Astrocyte (in vitro differentiated cells and primary cell): ENCODE measurements around the gene GLB1L. TPM values are rescaled to one million over a fixed set of nuclear protein-coding genes. Genes with fewer than 3 reads are reported as not detected.

Experiments
- DNase-seq: peaks from one replicate; pipeline ENCODE4 v3.0.0-alpha.2; 2010; ENCODE audit warnings: low read depth
- FAIRE-seq: peaks from 2 replicates; lab custom pipeline; 2011; peaks lifted over from hg19 to GRCh38; lab: Jason Lieb, UNC
- H2AFZ ChIP-seq: 2 replicates; pipeline ENCODE4 v1.6.0; 2012; ENCODE audit warnings: low read depth, low read length, inconsistent platforms
- H3K27ac ChIP-seq: 2 replicates; pipeline ENCODE4 v1.5.1; 2011; ENCODE audit warnings: low read depth, low read length, inconsistent platforms
- H3K27me3 ChIP-seq: 2 replicates; pipeline ENCODE4 v1.6.0; 2011; ENCODE audit warnings: low read length, inconsistent platforms; ENCODE audit not compliant: insufficient read depth
- H3K36me3 ChIP-seq: 2 replicates; pipeline ENCODE4 v1.5.1; 2011; ENCODE audit warnings: low read length, inconsistent platforms; ENCODE audit not compliant: insufficient read depth
- H3K4me1 ChIP-seq: 2 replicates; pipeline ENCODE4 v1.5.1; 2011; ENCODE audit warnings: low read length, inconsistent platforms; ENCODE audit not compliant: insufficient read depth
- H3K4me2 ChIP-seq: 2 replicates; pipeline ENCODE4 v1.6.0; 2012; ENCODE audit warnings: low read length, inconsistent platforms
- H3K4me3 ChIP-seq: 2 replicates; pipeline ENCODE4 v1.5.1; 2011; ENCODE audit warnings: low read depth, mild to moderate bottlenecking, low read length, inconsistent platforms; ENCODE audit not compliant: insufficient read depth
- H3K79me2 ChIP-seq: 2 replicates; pipeline ENCODE4 v1.6.0; 2012; ENCODE audit warnings: mild to moderate bottlenecking, low read length, inconsistent platforms; ENCODE audit not compliant: insufficient read depth
- H3K9ac ChIP-seq: 2 replicates; pipeline ENCODE4 v1.6.0; 2012; ENCODE audit warnings: mild to moderate bottlenecking, low read length, inconsistent platforms
- H3K9me3 ChIP-seq: 2 replicates; pipeline ENCODE4 v1.5.1; 2012; ENCODE audit warnings: low read depth, mild to moderate bottlenecking, low read length, inconsistent platforms; ENCODE audit not compliant: insufficient read depth
- H4K20me1 ChIP-seq: 2 replicates; pipeline ENCODE4 v1.6.0; 2012; ENCODE audit warnings: low read length, inconsistent platforms; ENCODE audit not compliant: insufficient read depth
- H3K27ac Mint-ChIP-seq: one replicate; pipeline ENCODE4 v1.8.0; 2021; ENCODE audit warnings: mild to moderate bottlenecking, mixed read lengths; ENCODE audit not compliant: unreplicated experiment
- H3K27me3 Mint-ChIP-seq: one replicate; pipeline ENCODE4 v1.8.0; 2021; ENCODE audit warnings: low read depth, mixed read lengths; ENCODE audit not compliant: unreplicated experiment
- H3K36me3 Mint-ChIP-seq: one replicate; pipeline ENCODE4 v1.8.0; 2021; ENCODE audit warnings: low read depth, mixed read lengths; ENCODE audit not compliant: unreplicated experiment
- H3K4me1 Mint-ChIP-seq: one replicate; pipeline ENCODE4 v1.8.0; 2021; ENCODE audit warnings: low read depth, mixed read lengths; ENCODE audit not compliant: unreplicated experiment
- H3K4me3 Mint-ChIP-seq: one replicate; pipeline ENCODE4 v1.8.0; 2021; ENCODE audit warnings: mild to moderate bottlenecking, moderate library complexity, mixed read lengths; ENCODE audit not compliant: unreplicated experiment
- H3K9me3 Mint-ChIP-seq: one replicate; pipeline ENCODE4 v1.8.0; 2021; ENCODE audit warnings: mild to moderate bottlenecking, mixed read lengths; ENCODE audit not compliant: unreplicated experiment
- EZH2 ChIP-seq: IDR thresholded peaks from 2 replicates; pipeline ENCODE4 v1.6.1; 2012; ENCODE audit warnings: mild to moderate bottlenecking, low read length, inconsistent platforms; ENCODE audit not compliant: insufficient read depth
- total RNA-seq: library from RNA; stranded (reverse); gene quantifications from 2 replicates; pipeline ENCODE4 v1.2.1, GENCODE V29; 2021
- TF ChIP-seq, protein P1 (sequence below): IDR thresholded peaks from 2 replicates; pipeline ENCODE4 v1.5.1; 2011; ENCODE audit warnings: low read depth, mild to moderate bottlenecking, inconsistent platforms, low read length, moderate library complexity; ENCODE audit not compliant: insufficient read depth

GLB1L gene
- total RNA-seq, 1 donor from 2014 or later: 2.7 TPM

DNA sequence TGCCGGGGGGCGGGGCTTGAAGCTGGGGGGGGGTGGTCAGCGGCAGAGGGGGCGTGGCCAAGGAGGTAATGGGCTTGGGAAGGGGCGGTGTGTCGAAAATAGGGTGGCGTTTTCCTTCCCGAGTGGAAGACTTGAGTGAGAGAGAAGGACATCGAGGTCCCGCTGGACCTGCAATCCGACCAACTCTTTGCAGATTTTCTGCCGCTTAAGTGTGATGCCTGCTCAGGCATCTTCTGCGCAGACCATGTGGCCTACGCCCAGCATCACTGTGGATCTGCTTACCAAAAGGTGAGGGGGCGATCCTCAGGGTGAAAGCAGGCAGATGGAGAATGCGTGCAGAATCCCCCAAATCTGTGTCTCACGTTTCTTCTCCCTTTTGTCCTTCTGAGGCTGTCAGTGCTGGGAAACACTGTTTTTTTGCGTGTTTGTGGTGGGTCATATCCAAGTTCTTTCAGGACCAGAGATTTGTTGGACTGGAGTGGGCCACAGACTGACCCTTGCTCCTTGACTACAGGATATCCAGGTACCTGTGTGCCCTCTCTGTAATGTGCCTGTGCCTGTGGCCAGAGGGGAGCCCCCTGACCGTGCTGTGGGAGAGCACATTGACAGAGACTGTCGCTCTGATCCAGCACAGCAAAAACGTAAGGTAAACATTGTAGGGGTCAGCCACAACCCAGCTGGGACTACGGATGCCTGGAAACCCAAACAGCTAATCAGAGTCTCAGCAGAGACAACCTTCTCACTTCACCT is 37.9 kb downstream of the GLB1L start:
- Histone ChIP-seq H4K20me1 (peaks cover 15% of the 10 kb centered on the region), H3K4me1 (peaks cover 16% of the 10 kb centered on the region), H3K9ac (peak overlapping the region; percentile 77), H3K4me3 (peak overlapping the region; percentile 66), H3K27ac (peak overlapping the region; percentile 75), H3K9me3 (no peaks in the 10 kb centered on the region), H3K36me3 (no peaks in the 10 kb centered on the region), H3K27me3 (no peaks in the 10 kb centered on the region), H3K79me2 (peaks cover 6% of the 10 kb centered on the region), H2AFZ (peak overlapping the region; percentile 43), H3K4me2 (peak overlapping the region; percentile 83)
- Mint-ChIP-seq H3K4me1 (peaks cover 11% of the 10 kb centered on the region), H3K36me3 (peaks cover 7% of the 10 kb centered on the region), H3K27me3 (peaks cover 2% of the 10 kb centered on the region), H3K4me3 (peak overlapping the region; percentile 81), H3K9me3 (no peaks in the 10 kb centered on the region), H3K27ac (no peak overlapping the region)
- DNase-seq (no peak), FAIRE-seq (no peak)
- no peak for TF ChIP-seq EZH2
- TF ChIP-seq, protein P1, sequence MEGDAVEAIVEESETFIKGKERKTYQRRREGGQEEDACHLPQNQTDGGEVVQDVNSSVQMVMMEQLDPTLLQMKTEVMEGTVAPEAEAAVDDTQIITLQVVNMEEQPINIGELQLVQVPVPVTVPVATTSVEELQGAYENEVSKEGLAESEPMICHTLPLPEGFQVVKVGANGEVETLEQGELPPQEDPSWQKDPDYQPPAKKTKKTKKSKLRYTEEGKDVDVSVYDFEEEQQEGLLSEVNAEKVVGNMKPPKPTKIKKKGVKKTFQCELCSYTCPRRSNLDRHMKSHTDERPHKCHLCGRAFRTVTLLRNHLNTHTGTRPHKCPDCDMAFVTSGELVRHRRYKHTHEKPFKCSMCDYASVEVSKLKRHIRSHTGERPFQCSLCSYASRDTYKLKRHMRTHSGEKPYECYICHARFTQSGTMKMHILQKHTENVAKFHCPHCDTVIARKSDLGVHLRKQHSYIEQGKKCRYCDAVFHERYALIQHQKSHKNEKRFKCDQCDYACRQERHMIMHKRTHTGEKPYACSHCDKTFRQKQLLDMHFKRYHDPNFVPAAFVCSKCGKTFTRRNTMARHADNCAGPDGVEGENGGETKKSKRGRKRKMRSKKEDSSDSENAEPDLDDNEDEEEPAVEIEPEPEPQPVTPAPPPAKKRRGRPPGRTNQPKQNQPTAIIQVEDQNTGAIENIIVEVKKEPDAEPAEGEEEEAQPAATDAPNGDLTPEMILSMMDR: no peak

- H3K27ac ChIP-seq: peak within 1 kb of the TSS; percentile 75
- peak within 1 kb of the TSS; percentile 73 for H2AFZ ChIP-seq
- peaks cover 16% of the 10 kb centered on the region for H3K4me1 ChIP-seq
- peak within 1 kb of the TSS; percentile 66 for H3K4me3 ChIP-seq
- DNase-seq: peak; percentile 72
- TF ChIP-seq EZH2: no peak
- TF ChIP-seq, protein P1: no peak
- H3K36me3 Mint-ChIP-seq: peaks cover 3% of the 10 kb centered on the region
- FAIRE-seq: no peak
- H3K9me3 Mint-ChIP-seq: no peaks in the 10 kb centered on the region
- H3K4me3 Mint-ChIP-seq: peak within 1 kb of the TSS; percentile 88
- peaks cover 6% of the 10 kb centered on the region for H3K79me2 ChIP-seq
- H4K20me1 ChIP-seq: peaks cover 15% of the 10 kb centered on the region
- peak within 1 kb of the TSS; percentile 83 for H3K4me2 ChIP-seq
- peaks cover 11% of the 10 kb centered on the region for H3K4me1 Mint-ChIP-seq
- no peaks in the 10 kb centered on the region for H3K36me3 ChIP-seq
- no peaks in the 10 kb centered on the region for H3K27me3 ChIP-seq
- peak within 1 kb of the TSS; percentile 77 for H3K9ac ChIP-seq
- peak within 1 kb of the TSS; percentile 79 for H3K27ac Mint-ChIP-seq
- peaks cover 2% of the 10 kb centered on the region for H3K27me3 Mint-ChIP-seq
- H3K9me3 ChIP-seq: no peaks in the 10 kb centered on the region
These were observed 38.7 kb downstream of the GLB1L start, which contains the start of gene ZFAND2B for GRCh38 chr2:219206328-219207133. Gene ZFAND2B, plus strand, starts transcription at chr2:219206782. Its CDS starts 206 bp downstream, at chr2:219206988.
